HepG2 (cell line): ENCODE results near the gene SERTAD2. TPM values are rescaled to one million over a fixed set of nuclear protein-coding genes. Genes with fewer than 3 reads are reported as not detected.

Experiments used
- BCL6 ChIP-seq: IDR thresholded peaks from 2 replicates; pipeline ENCODE4 v1.6.1; 2016; ENCODE audit warnings: missing genetic modification reagents, missing compliant biosample characterization
- BORCS8-MEF2B ChIP-seq: sonication (generic); formaldehyde crosslinking; IDR thresholded peaks from 2 replicates; pipeline ENCODE4 v1.8.0; 2022; ENCODE audit warnings: mild to moderate bottlenecking, missing genetic modification reagents
- HBP1 ChIP-seq: IDR thresholded peaks from 2 replicates; pipeline ENCODE4 v1.6.1; 2016; ENCODE audit warnings: low read depth, control low read depth
- HDAC2 ChIP-seq: sonication (generic); formaldehyde crosslinking; IDR thresholded peaks from 2 replicates; pipeline ENCODE4 v1.4.0; 2020; ENCODE audit warnings: missing genetic modification reagents
- HMG20B ChIP-seq: conservative IDR thresholded peaks from 2 replicates; pipeline ENCODE4 v1.6.1; 2016; ENCODE audit warnings: missing genetic modification reagents, missing compliant biosample characterization
- KMT2B ChIP-seq: IDR thresholded peaks from 2 replicates; pipeline ENCODE4 v1.6.1; 2016; ENCODE audit warnings: missing genetic modification reagents, missing compliant biosample characterization
- NAIF1 ChIP-seq: sonication (generic); formaldehyde crosslinking; IDR thresholded peaks from 2 replicates; pipeline ENCODE4 v1.5.0; 2020; ENCODE audit warnings: mild to moderate bottlenecking, missing genetic modification reagents, borderline replicate concordance
- NFIC ChIP-seq: IDR thresholded peaks from 2 replicates; pipeline ENCODE4 v1.6.1; 2012; ENCODE audit warnings: mild to moderate bottlenecking, low read length, inconsistent platforms
- NONO ChIP-seq, 2 experiments: fragments of 450-650 bp in 1 of 2; sonication (generic) in 1 of 2; formaldehyde crosslinking in 1 of 2; IDR thresholded peaks in 1 of 2; conservative IDR thresholded peaks in 1 of 2; 2 replicates each; pipeline versions ENCODE4 v1.6.1 to v1.8.0; 2017 to 2022; ENCODE audit warnings: mild to moderate bottlenecking in 1 of 2, missing genetic modification reagents in 1 of 2, moderate library complexity in 1 of 2
- NR2F6 ChIP-seq, 2 experiments: IDR thresholded peaks; 2 replicates each; pipeline ENCODE4 v1.6.1; 2016; ENCODE audit warnings: antibody characterized with exemption in 1 of 2, mild to moderate bottlenecking in 1 of 2
- PITX1 ChIP-seq: sonication (generic); formaldehyde crosslinking; IDR thresholded peaks from 2 replicates; pipeline ENCODE4 v1.5.1; 2020; ENCODE audit warnings: mild to moderate bottlenecking, missing genetic modification reagents
- SMAD3 ChIP-seq: sonication (generic); formaldehyde crosslinking; IDR thresholded peaks from 2 replicates; pipeline ENCODE4 v1.4.0; 2020; ENCODE audit warnings: missing genetic modification reagents
- SOX6 ChIP-seq, 2 experiments: fragments of 450-650 bp in 1 of 2; sonication (generic) in 1 of 2; formaldehyde crosslinking in 1 of 2; IDR thresholded peaks; 2 replicates each; pipeline versions ENCODE4 v1.4.0 to v1.6.1; 2017 to 2020; ENCODE audit warnings: antibody characterized with exemption in 1 of 2, mild to moderate bottlenecking in 1 of 2, missing genetic modification reagents in 1 of 2
- YEATS4 ChIP-seq: sonication (generic); formaldehyde crosslinking; IDR thresholded peaks from 2 replicates; pipeline ENCODE4 v1.4.0; 2020; ENCODE audit warnings: missing genetic modification reagents, borderline replicate concordance
- ZFX ChIP-seq: sonication (generic); formaldehyde crosslinking; IDR thresholded peaks from 2 replicates; pipeline ENCODE4 v1.4.0; 2020; ENCODE audit warnings: mild to moderate bottlenecking, low read depth, missing genetic modification reagents, moderate library complexity
- ZNF256 ChIP-seq: sonication (generic); formaldehyde crosslinking; conservative IDR thresholded peaks from 2 replicates; pipeline ENCODE4 v1.4.0; 2020; ENCODE audit warnings: missing genetic modification reagents
- ZNF264 ChIP-seq: sonication (generic); formaldehyde crosslinking; IDR thresholded peaks from 2 replicates; pipeline ENCODE4 v1.4.0; 2020; ENCODE audit warnings: missing genetic modification reagents
- ZNF816 ChIP-seq: sonication (generic); formaldehyde crosslinking; IDR thresholded peaks from 2 replicates; pipeline ENCODE4 v1.8.0; 2022; ENCODE audit warnings: missing genetic modification reagents, mild to moderate bottlenecking, borderline replicate concordance
- ZNF883 ChIP-seq: sonication (generic); formaldehyde crosslinking; IDR thresholded peaks from 2 replicates; pipeline ENCODE4 v1.5.1; 2020; ENCODE audit warnings: mild to moderate bottlenecking, missing genetic modification reagents; ENCODE audit errors: not compliant biosample characterization
- polyA plus RNA-seq, 8 experiments: library from polyadenylated mRNA; depleted of rRNA in 3 of 8; stranded (reverse) in 7 of 8; unstranded in 1 of 8; fragments of >200 nt; fragmentation: Illumina TruSeq in 4 of 8; extraction: Trizol in 4 of 8; gene quantifications; 2 replicates each; pipeline versions ENCODE4 v1.2.1 to v1.2.3, GENCODE V29; 2011 to 2016; ENCODE audit warnings: low read depth in 4 of 8, missing spikeins in 1 of 8, mixed read lengths in 1 of 8; ENCODE audit not compliant: insufficient read depth in 1 of 8
- total RNA-seq, 5 experiments: library from RNA; depleted of rRNA; stranded (reverse); fragments of >200 nt; fragmentation: Illumina TruSeq; extraction: Trizol; gene quantifications; 2 replicates each; pipeline ENCODE4 v1.2.3, GENCODE V29; 2016; ENCODE audit warnings: low read depth in 1 of 5
- TF ChIP-seq, protein P1 (sequence below): sonication (generic); formaldehyde crosslinking; IDR thresholded peaks from 2 replicates; pipeline ENCODE4 v1.4.0; 2020; ENCODE audit warnings: missing genetic modification reagents
- TF ChIP-seq, protein P2 (sequence below): sonication (generic); formaldehyde crosslinking; IDR thresholded peaks from 2 replicates; pipeline ENCODE4 v1.4.0; 2020; ENCODE audit warnings: missing genetic modification reagents
- TF ChIP-seq, protein P3 (sequence below): sonication (generic); formaldehyde crosslinking; IDR thresholded peaks from 2 replicates; pipeline ENCODE4 v1.8.0; 2022; ENCODE audit warnings: missing genetic modification reagents, mild to moderate bottlenecking, moderate library complexity, borderline replicate concordance

The SERTAD2 gene
- total and polyA plus RNA-seq, 2 of the 13 experiments (the other 11 are each of a cell fraction or from before 2014, with no cell fraction given), result 6.7 to 22.6 TPM

DNA sequence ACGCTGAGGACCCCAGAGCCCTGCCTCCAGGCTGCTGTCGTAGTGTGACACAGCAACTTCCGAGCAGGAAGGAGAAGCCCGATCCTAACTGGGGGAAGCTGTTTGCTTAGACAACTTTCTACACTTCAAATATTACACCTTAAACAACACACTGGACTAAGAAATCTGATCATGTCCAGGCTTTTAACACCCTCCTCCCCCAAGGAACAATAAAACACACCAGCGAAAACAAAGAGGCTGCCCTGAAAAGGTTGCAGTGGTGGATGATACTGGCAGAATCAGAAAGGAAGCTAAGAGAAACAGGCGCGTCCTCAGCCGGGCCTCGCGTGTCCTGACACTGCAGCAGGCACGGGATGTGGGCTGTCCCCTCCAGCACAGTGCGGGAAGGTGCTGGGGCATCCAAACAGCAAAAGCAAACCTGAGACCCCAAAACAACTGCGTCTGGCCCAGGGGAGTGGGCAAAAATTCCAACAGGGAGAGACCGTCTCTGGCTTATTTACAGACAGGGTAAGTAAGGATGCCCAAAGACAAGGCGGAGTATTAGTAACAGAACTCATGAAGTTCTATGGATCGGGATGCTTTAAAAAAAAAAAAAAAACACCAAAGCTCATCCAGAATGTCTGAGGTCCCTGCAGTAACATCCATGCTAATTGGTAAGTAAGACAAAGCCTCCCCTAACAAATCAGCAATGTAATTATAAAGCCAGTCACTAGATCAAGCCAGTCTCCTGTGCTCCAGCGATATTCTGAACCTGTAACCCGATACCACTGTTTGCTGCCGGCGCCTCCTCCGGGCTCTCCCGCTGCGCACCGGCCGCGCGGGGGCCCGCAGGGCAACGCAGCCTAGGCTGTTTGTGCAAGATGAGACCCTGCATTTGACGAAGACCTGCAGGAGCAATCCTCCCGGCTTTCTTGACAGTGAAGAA is 9.0 kb downstream of the SERTAD2 start (continued):
- TF ChIP-seq SOX6 (IDR thresholded peaks at IDR 0.05) (no peak), SOX6 (CRISPR knock-in tag; IDR thresholded peaks at IDR 0.05) (peak; percentile 77), NONO (IDR thresholded peaks at IDR 0.05) (no peak), NONO (CRISPR knock-in tag; conservative IDR thresholded peaks at IDR 0.05) (peak; percentile 50; the same call in 1 of the 2 replicates), HBP1 (CRISPR knock-in tag) (0 out of 2 replicates have a peak, but pooled peaks have one; percentile 73), KMT2B (CRISPR knock-in tag) (0 out of 2 replicates have a peak, but pooled peaks have one; percentile 65), YEATS4 (CRISPR knock-in tag) (0 out of 2 replicates have a peak, but pooled peaks have one; percentile 36), NR2F6 (IDR thresholded peaks at IDR 0.05) (no peak), NR2F6 (CRISPR knock-in tag; IDR thresholded peaks at IDR 0.05) (no peak), NAIF1 (CRISPR knock-in tag) (peak; percentile 80), HMG20B (CRISPR knock-in tag) (no peak), HDAC2 (peak; percentile 42; the same call in 1 of the 2 replicates), ZNF264 (CRISPR knock-in tag) (peak; percentile 57; the same call in 1 of the 2 replicates), ZNF883 (CRISPR knock-in tag) (no peak), BORCS8-MEF2B (CRISPR knock-in tag) (peak; percentile 40), ZNF816 (CRISPR knock-in tag) (no peak), PITX1 (CRISPR knock-in tag) (no peak), NFIC (peak; percentile 11; the same call in 1 of the 2 replicates), BCL6 (CRISPR knock-in tag) (no peak), ZNF256 (CRISPR knock-in tag) (no peak), SMAD3 (CRISPR knock-in tag) (0 out of 2 replicates have a peak, but pooled peaks have one; percentile 48), ZFX (CRISPR knock-in tag) (0 out of 2 replicates have a peak, but pooled peaks have one; percentile 23)
- TF ChIP-seq, protein P1, sequence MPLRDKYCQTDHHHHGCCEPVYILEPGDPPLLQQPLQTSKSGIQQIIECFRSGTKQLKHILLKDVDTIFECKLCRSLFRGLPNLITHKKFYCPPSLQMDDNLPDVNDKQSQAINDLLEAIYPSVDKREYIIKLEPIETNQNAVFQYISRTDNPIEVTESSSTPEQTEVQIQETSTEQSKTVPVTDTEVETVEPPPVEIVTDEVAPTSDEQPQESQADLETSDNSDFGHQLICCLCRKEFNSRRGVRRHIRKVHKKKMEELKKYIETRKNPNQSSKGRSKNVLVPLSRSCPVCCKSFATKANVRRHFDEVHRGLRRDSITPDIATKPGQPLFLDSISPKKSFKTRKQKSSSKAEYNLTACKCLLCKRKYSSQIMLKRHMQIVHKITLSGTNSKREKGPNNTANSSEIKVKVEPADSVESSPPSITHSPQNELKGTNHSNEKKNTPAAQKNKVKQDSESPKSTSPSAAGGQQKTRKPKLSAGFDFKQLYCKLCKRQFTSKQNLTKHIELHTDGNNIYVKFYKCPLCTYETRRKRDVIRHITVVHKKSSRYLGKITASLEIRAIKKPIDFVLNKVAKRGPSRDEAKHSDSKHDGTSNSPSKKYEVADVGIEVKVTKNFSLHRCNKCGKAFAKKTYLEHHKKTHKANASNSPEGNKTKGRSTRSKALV (CRISPR knock-in tag), result peak; percentile 79
- TF ChIP-seq, protein P2, sequence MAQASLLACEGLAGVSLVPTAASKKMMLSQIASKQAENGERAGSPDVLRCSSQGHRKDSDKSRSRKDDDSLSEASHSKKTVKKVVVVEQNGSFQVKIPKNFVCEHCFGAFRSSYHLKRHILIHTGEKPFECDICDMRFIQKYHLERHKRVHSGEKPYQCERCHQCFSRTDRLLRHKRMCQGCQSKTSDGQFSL (CRISPR knock-in tag), result no peak
- TF ChIP-seq, protein P3, sequence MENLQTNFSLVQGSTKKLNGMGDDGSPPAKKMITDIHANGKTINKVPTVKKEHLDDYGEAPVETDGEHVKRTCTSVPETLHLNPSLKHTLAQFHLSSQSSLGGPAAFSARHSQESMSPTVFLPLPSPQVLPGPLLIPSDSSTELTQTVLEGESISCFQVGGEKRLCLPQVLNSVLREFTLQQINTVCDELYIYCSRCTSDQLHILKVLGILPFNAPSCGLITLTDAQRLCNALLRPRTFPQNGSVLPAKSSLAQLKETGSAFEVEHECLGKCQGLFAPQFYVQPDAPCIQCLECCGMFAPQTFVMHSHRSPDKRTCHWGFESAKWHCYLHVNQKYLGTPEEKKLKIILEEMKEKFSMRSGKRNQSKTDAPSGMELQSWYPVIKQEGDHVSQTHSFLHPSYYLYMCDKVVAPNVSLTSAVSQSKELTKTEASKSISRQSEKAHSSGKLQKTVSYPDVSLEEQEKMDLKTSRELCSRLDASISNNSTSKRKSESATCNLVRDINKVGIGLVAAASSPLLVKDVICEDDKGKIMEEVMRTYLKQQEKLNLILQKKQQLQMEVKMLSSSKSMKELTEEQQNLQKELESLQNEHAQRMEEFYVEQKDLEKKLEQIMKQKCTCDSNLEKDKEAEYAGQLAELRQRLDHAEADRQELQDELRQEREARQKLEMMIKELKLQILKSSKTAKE (CRISPR knock-in tag), result 0 out of 2 replicates have a peak, but pooled peaks have one; percentile 7
